GM04504 (cell line): ENCODE measurements around the gene HIVEP3.

Experiments
- DNase-seq: peaks from one replicate; pipeline ENCODE4 v3.0.0-alpha.2; 2012; ENCODE audit warnings: low read depth

The HIVEP3 gene

GRCh38 chr1:41784531-41785274, 134.0 kb downstream of the HIVEP3 start:
- peak; percentile 31 for DNase-seq

DNA sequence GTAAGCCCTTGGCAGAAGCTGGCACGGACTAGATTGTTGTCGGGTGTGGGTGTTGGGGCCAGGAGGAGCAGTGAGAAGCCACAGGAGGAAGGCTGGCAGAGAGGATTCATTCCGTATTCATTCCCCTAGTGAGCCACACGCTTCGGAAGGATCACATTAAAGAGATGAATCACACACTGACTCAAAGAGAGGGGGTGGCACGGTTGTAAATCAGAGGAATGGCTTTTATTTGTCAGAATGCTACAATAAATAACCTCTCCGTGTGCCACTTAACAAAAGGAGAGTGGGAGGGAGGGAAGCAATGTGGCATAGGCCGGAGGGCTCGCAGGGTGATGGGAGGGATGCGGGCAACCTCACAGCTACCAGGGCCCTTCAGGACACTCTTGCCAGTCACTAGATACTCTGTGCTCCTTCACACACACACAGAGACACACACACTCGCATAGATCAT, 135.5 kb downstream of the HIVEP3 start:
- DNase-seq, result peak; percentile 79

DNA sequence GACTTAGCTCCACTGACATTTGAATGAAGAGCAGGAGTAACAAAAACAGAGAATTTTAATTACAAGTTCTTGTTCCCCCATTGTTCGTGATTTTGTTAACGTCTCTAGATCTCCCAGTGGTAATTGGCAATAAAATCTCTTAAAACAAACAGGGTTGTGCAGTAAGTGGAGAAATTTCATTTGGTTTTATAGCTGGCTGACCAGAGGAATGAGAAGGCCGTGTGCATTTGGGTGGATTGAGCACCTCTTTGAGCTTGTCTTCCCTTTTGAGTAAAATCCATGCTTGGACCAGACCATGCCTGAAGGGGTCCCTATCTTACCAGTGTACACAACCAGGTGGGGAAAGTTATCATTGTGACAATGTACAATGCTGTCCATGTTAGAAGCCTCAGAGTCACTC, 137.8 kb downstream of the HIVEP3 start:
- DNase-seq, result no peak

DNA sequence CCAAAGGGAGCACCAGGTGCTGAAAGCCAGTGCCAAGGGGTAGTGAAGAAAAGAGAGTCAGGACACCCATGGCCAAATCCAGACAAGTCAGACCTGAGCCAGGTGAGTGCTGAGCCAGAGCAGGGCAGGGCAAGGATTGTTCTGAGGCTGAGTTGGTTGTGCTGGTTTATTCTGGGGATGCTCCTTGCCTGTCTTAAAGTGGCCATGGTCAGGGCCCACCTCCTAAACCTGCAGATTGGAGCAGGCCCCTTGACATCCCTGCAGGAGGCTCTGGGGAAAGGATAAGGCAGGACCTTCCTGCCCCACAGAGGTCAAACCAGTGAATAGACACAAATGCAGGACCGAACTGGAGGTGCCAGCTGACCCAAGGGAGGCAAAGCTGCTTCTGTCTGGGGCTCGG, 138.4 kb downstream of the HIVEP3 start:
- no peak for DNase-seq

- no peak for DNase-seq
Measured at GRCh38 chr1:41779360-41779759, 139.4 kb downstream of the HIVEP3 start.

DNA sequence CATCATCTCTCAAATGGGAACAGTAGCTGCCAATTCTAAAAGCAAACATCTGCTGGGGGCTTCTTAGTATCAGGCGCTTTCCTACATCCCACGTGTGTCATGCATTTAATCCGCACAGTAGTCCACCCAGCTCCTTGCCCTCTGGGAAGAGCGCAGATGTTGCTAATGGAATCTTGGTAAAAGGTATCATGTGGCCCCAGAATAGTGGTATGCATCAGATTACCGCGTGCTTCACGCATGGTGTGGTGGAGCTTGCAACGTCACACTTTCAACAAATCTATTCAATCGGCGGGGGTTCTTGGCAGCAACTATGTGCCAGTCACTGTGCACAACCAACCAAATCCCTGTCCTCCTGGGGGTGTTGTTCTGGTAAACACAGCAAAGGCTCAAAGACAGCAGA, 141.0 kb downstream of the HIVEP3 start:
- no peak for DNase-seq

DNA sequence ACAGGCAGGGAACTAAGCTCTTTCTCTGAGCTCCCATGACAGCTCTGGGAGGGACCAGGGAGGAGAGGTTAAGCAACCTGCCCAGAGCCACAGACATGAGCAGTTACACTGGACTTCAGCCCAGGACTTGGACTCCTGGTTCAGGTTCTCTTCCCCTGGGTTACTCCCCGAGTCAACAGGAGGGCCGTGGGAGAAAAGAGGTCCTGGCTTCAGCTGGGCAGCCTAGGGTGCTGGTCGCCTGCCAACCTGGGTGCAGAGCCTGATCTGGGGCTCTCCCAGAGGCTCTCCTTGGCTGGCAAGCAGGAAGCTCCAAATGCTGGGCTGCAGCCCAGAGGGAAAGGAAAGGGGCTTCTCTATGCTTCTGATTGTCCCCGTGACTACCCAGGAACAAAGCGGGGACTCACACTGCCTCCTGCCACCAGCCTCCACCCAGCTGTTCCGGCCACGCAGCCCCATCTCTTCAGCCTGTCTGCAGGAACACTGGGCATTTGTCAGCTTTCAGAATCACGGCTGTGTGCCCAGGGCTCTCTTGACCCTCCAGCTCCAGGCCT, 141.8 kb downstream of the HIVEP3 start:
- DNase-seq, result no peak

GRCh38 chr1:41775956-41776585, 142.7 kb downstream of the HIVEP3 start:
- DNase-seq, result no peak

DNA sequence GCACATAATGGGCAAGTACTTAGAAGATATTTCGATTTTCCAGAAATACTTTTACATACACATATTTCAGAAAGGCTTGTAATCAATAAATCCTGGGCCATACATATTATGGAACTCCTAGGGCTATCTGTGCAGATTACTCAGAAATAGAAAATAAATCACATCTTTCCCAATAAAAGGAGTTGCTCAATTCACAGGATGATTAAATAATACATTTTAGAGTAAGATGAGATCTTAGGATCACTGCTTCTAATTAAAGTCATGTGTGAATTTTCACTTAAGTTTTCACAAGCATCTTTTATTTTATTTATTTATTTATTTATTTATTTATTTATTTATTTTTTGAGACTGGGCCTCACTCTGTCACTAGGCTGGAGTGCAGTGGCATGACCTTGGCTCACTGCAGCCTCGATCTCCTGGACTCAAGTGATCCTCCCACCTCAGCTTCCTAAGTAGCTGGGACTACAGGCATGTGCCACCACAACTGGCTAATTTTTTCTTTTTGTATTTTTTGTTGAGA, 144.2 kb downstream of the HIVEP3 start:
- DNase-seq, result no peak

GRCh38 chr1:41773842-41774241, 144.9 kb downstream of the HIVEP3 start:
- DNase-seq, result no peak

- peak; percentile 67 for DNase-seq
Measured at GRCh38 chr1:41773144-41773591, 145.6 kb downstream of the HIVEP3 start.

- no peak for DNase-seq
Measured at GRCh38 chr1:41769068-41769467, 149.7 kb downstream of the HIVEP3 start.

DNA sequence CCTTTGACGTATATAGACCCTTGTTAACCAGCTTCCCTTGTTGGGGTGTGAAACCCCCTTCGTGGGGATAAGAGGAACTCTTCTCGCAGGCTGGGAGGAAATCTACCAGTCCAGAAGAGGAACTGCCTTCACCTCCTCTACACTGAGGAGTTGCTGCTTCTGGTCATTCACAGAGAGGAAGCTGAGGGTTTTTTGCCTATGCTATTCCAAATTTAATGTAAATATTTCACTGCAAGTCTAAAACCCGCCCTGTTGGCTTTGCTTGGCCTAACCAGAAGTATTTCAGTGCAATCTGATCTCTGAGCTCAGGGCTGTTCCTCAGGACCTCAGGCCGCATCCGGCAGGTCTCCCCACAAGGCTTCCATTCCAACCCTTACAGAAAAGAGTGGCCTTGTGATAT, 150.1 kb downstream of the HIVEP3 start:
- no peak for DNase-seq

- DNase-seq, result no peak
Measured at GRCh38 chr1:41767534-41768525, 150.9 kb downstream of the HIVEP3 start.

DNA sequence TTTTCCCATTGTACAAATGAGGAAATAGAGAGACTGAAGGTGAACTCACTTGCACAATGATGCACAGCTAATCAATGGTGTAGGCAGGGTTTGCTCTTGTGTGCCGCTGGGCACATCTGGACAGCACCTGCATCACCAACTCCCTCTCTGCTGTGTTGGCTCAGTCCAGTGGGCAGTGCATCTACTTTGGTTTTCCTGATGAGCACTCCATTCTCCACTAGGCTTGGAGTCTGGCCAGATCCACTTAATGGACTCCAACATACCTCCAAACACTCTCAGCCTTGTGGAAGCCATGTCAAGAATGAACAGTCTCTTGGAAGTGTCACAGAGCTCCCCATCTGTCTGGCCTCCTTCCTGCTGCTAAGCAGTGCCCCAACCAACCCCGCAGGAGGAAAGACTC, 152.2 kb downstream of the HIVEP3 start:
- DNase-seq, result no peak

DNA sequence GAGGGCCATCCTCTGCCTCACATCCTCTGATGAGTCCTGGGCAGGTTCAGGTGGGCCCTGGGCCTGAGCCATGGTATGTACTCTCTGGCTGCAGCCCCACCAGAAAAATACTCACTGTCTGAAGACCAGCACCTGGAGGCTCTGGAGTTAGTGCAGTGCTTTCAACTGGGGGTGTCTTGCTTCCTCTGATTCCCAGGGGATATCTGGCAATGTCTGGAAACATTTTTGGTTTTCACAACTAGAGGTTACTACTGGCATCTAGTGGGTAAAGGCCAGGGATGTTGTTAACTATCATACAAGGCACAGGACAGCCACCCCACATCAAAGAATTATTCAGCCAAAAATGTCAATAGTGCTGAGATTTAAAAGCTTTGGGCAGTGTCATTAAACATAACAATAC, 152.7 kb downstream of the HIVEP3 start:
- DNase-seq, result no peak

- DNase-seq, result no peak
Measured at GRCh38 chr1:41765152-41765551, 153.6 kb downstream of the HIVEP3 start.

DNA sequence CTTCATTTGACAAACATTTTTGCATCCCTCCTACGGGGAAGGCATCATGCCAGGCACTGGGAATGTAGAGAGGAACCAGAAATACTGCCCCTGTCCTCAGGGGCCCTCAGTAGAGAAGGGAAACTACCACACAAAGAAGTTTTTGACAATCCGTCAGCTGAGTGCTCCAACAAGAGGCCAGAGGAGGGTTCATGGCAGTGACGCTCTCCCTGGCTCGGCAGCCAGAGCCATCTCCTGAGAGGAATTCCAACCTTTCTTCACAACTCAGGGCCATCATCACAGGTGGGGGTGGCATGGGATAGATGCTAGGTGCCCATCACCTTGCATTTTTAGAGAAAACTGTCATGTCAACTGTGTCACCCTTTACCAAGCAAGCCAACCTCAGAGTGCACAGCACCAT, 154.1 kb downstream of the HIVEP3 start:
- no peak for DNase-seq

DNA sequence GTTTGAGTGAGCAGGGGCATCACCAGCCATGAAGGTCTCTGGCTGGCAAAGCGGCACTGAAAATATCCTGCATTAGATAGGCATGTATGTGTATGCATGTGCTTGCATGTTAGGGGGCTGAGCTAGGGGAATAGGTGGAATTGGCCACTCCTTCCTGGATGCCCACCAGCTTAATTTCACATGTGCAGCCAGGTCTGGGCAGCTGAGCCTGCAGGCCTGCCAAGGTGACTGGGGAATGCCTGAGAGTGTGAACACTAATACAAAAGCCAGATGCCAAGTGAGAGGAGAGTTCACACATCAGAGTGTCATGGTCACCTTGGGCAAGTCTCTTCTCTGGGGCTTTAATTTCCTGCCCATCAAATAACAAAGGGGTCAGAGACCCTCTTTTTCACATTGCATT, 155.9 kb downstream of the HIVEP3 start:
- DNase-seq, result no peak

GRCh38 chr1:41762251-41762650, 156.5 kb downstream of the HIVEP3 start:
- DNase-seq, result no peak

DNA sequence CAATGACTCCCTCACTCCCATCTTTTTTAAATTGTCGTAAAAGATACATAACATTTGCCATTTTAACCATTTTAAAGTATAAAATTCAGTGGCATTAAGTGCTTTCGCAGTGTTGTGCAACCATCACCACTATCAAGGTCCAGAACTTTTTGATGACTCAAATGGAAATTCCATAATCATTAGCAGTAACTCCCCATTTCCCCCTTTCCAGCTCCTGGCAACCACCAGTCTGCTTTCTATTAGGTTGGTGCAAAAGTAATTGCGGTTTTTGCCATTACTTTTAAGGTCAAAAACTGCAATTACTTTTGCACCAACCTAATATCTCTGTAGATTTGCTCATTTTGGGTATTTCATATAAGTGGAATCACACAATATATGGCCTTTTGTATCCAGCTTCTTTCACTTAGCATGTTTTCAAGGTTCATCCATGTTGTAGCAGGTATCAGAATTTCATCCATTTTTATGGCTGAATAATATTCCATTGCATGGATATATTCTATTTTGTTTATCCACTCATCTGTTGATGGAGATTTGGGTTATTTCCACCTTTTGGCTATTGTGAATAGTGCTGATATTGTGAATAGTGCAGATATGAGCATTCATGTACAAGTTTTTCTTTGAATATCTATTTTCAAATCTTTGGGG, 159.7 kb downstream of the HIVEP3 start:
- peak; percentile 48 for DNase-seq
